HepG2 (cell line): ENCODE results near the gene MFSD11. TPM values are rescaled to one million over a fixed set of nuclear protein-coding genes. Genes with fewer than 3 reads are reported as not detected.

Experiments
- ETV6 ChIP-seq: sonication (generic); formaldehyde crosslinking; conservative IDR thresholded peaks from 2 replicates; pipeline ENCODE4 v1.4.0; 2020; ENCODE audit warnings: missing genetic modification reagents
- HDAC1 ChIP-seq: sonication (generic); formaldehyde crosslinking; IDR thresholded peaks from 2 replicates; pipeline ENCODE4 v1.5.1; 2020; ENCODE audit warnings: mild to moderate bottlenecking, missing genetic modification reagents
- HDAC2 ChIP-seq: sonication (generic); formaldehyde crosslinking; IDR thresholded peaks from 2 replicates; pipeline ENCODE4 v1.4.0; 2020; ENCODE audit warnings: missing genetic modification reagents
- HMG20B ChIP-seq: conservative IDR thresholded peaks from 2 replicates; pipeline ENCODE4 v1.6.1; 2016; ENCODE audit warnings: missing genetic modification reagents, missing compliant biosample characterization
- KAT8 ChIP-seq: IDR thresholded peaks from 2 replicates; pipeline ENCODE4 v1.6.1; 2016; ENCODE audit warnings: missing genetic modification reagents, missing compliant biosample characterization
- MXD4 ChIP-seq: IDR thresholded peaks from 2 replicates; pipeline ENCODE4 v1.6.1; 2016; ENCODE audit warnings: mild to moderate bottlenecking, missing biosample characterization, missing genetic modification reagents
- ONECUT2 ChIP-seq: sonication (generic); formaldehyde crosslinking; IDR thresholded peaks from 2 replicates; pipeline ENCODE4 v1.4.0; 2020; ENCODE audit warnings: missing genetic modification reagents
- REXO4 ChIP-seq: sonication (generic); formaldehyde crosslinking; IDR thresholded peaks from 2 replicates; pipeline ENCODE4 v1.8.0; 2022; ENCODE audit warnings: missing genetic modification reagents, mild to moderate bottlenecking, borderline replicate concordance
- RORA ChIP-seq: sonication (generic); formaldehyde crosslinking; IDR thresholded peaks from 2 replicates; pipeline ENCODE4 v1.5.0; 2020; ENCODE audit warnings: mild to moderate bottlenecking, missing genetic modification reagents, moderate library complexity
- SAP130 ChIP-seq: IDR thresholded peaks from 2 replicates; pipeline ENCODE4 v1.6.1; 2016; ENCODE audit warnings: low read depth
- SMYD3 ChIP-seq: sonication (generic); formaldehyde crosslinking; IDR thresholded peaks from 2 replicates; pipeline ENCODE4 v1.8.1; 2023; ENCODE audit warnings: mild to moderate bottlenecking, missing genetic modification reagents
- ZBTB21 ChIP-seq: sonication (generic); formaldehyde crosslinking; IDR thresholded peaks from 2 replicates; pipeline ENCODE4 v1.4.0; 2020; ENCODE audit warnings: missing genetic modification reagents
- ZBTB7B ChIP-seq: sonication (generic); formaldehyde crosslinking; IDR thresholded peaks from 2 replicates; pipeline ENCODE4 v1.4.0; 2020; ENCODE audit warnings: missing genetic modification reagents
- ZNF562 ChIP-seq: sonication (generic); formaldehyde crosslinking; IDR thresholded peaks from 2 replicates; pipeline ENCODE4 v1.8.0; 2022; ENCODE audit warnings: missing genetic modification reagents, borderline replicate concordance
- ZNF567 ChIP-seq: sonication (generic); formaldehyde crosslinking; IDR thresholded peaks from 2 replicates; pipeline ENCODE4 v1.8.1; 2023; ENCODE audit warnings: mild to moderate bottlenecking, missing genetic modification reagents, borderline replicate concordance
- ZNF777 ChIP-seq: sonication (generic); formaldehyde crosslinking; IDR thresholded peaks from 2 replicates; pipeline ENCODE4 v1.4.0; 2020; ENCODE audit warnings: missing genetic modification reagents
- ZSCAN30 ChIP-seq: sonication (generic); formaldehyde crosslinking; IDR thresholded peaks from 2 replicates; pipeline ENCODE4 v1.5.0; 2020; ENCODE audit warnings: mild to moderate bottlenecking, missing genetic modification reagents
- ZSCAN31 ChIP-seq: sonication (generic); formaldehyde crosslinking; IDR thresholded peaks from 2 replicates; pipeline ENCODE4 v1.5.0; 2020; ENCODE audit warnings: low read depth, mild to moderate bottlenecking, missing genetic modification reagents
- polyA plus RNA-seq, 8 experiments: library from polyadenylated mRNA; depleted of rRNA in 3 of 8; stranded (reverse) in 7 of 8; unstranded in 1 of 8; fragments of >200 nt; fragmentation: Illumina TruSeq in 4 of 8; extraction: Trizol in 4 of 8; gene quantifications; 2 replicates each; pipeline versions ENCODE4 v1.2.1 to v1.2.3, GENCODE V29; 2011 to 2016; ENCODE audit warnings: low read depth in 4 of 8, missing spikeins in 1 of 8, mixed read lengths in 1 of 8; ENCODE audit not compliant: insufficient read depth in 1 of 8
- total RNA-seq, 5 experiments: library from RNA; depleted of rRNA; stranded (reverse); fragments of >200 nt; fragmentation: Illumina TruSeq; extraction: Trizol; gene quantifications; 2 replicates each; pipeline ENCODE4 v1.2.3, GENCODE V29; 2016; ENCODE audit warnings: low read depth in 1 of 5
- TF ChIP-seq, protein P1 (sequence below): sonication (generic); formaldehyde crosslinking; IDR thresholded peaks from 2 replicates; pipeline ENCODE4 v1.4.0; 2020; ENCODE audit warnings: missing genetic modification reagents
- TF ChIP-seq, protein P2 (sequence below): sonication (generic); formaldehyde crosslinking; IDR thresholded peaks from 2 replicates; pipeline ENCODE4 v1.8.1; 2023; ENCODE audit warnings: mild to moderate bottlenecking, missing genetic modification reagents
- TF ChIP-seq, protein P3 (sequence below): sonication (generic); formaldehyde crosslinking; IDR thresholded peaks from 2 replicates; pipeline ENCODE4 v1.4.0; 2020; ENCODE audit warnings: mild to moderate bottlenecking, missing genetic modification reagents
- TF ChIP-seq, protein P4 (sequence below): sonication (generic); formaldehyde crosslinking; IDR thresholded peaks from 2 replicates; pipeline ENCODE4 v1.8.1; 2023; ENCODE audit warnings: mild to moderate bottlenecking, inconsistent platforms, moderate library complexity, missing genetic modification reagents, borderline replicate concordance

MFSD11 gene
- total and polyA plus RNA-seq, 2 of the 13 experiments (the other 11 are each of a cell fraction or from before 2014, with no cell fraction given): 26.1 to 36.3 TPM

DNA sequence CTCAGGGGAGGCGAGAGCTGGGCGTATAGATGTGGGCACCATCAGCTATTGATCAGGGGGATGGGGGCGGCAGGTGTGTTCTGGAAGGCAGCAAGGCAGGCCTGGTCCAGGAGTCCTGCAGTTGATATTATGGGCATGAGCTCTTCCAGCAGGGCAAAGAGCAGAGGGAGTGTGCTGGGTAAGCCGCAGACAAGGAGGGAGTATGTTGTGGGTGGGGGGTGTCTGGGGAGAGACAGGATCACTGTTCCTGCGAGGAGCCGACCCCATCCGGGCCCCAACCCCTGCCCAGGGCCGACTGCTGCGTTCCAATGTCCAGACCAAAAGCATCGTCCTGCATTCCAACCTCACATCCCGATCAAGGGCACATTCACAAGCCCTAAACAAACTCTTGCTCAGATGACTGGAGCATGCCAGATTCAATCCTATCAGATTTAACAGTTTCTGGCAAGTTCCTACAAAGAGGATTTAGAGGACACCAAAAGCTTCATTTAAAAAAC, 36.4 kb upstream of the MFSD11 start (continued):
- TF ChIP-seq, protein P1, sequence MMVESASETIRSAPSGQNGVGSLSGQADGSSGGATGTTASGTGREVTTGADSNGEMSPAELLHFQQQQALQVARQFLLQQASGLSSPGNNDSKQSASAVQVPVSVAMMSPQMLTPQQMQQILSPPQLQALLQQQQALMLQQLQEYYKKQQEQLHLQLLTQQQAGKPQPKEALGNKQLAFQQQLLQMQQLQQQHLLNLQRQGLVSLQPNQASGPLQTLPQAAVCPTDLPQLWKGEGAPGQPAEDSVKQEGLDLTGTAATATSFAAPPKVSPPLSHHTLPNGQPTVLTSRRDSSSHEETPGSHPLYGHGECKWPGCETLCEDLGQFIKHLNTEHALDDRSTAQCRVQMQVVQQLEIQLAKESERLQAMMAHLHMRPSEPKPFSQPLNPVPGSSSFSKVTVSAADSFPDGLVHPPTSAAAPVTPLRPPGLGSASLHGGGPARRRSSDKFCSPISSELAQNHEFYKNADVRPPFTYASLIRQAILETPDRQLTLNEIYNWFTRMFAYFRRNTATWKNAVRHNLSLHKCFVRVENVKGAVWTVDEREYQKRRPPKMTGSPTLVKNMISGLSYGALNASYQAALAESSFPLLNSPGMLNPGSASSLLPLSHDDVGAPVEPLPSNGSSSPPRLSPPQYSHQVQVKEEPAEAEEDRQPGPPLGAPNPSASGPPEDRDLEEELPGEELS (CRISPR knock-in tag): peak; percentile 68
- TF ChIP-seq ZBTB21 (CRISPR knock-in tag) (no peak), KAT8 (CRISPR knock-in tag) (0 out of 2 replicates have a peak, but pooled peaks have one; percentile 22), ZSCAN30 (CRISPR knock-in tag) (no peak), ZNF562 (CRISPR knock-in tag) (no peak), HDAC1 (CRISPR knock-in tag) (no peak; the same call in 1 of the 2 replicates), SAP130 (0 out of 2 replicates have a peak, but pooled peaks have one; percentile 6), SMYD3 (CRISPR knock-in tag) (peak; percentile 33; the same call in 1 of the 2 replicates), HDAC2 (CRISPR knock-in tag) (peak; percentile 41), ZBTB7B (no peak), ETV6 (no peak), ONECUT2 (peak; percentile 15; the same call in 1 of the 2 replicates), ZNF567 (0 out of 2 replicates have a peak, but pooled peaks have one; percentile 11), RORA (no peak), ZNF777 (CRISPR knock-in tag) (no peak), REXO4 (CRISPR knock-in tag) (no peak), MXD4 (CRISPR knock-in tag) (no peak), HMG20B (CRISPR knock-in tag) (0 out of 2 replicates have a peak, but pooled peaks have one; percentile 44), ZSCAN31 (0 out of 2 replicates have a peak, but pooled peaks have one; percentile 12)
- TF ChIP-seq, protein P2, sequence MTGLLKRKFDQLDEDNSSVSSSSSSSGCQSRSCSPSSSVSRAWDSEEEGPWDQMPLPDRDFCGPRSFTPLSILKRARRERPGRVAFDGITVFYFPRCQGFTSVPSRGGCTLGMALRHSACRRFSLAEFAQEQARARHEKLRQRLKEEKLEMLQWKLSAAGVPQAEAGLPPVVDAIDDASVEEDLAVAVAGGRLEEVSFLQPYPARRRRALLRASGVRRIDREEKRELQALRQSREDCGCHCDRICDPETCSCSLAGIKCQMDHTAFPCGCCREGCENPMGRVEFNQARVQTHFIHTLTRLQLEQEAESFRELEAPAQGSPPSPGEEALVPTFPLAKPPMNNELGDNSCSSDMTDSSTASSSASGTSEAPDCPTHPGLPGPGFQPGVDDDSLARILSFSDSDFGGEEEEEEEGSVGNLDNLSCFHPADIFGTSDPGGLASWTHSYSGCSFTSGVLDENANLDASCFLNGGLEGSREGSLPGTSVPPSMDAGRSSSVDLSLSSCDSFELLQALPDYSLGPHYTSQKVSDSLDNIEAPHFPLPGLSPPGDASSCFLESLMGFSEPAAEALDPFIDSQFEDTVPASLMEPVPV (CRISPR knock-in tag): 0 out of 2 replicates have a peak, but pooled peaks have one; percentile 62
- TF ChIP-seq, protein P3, sequence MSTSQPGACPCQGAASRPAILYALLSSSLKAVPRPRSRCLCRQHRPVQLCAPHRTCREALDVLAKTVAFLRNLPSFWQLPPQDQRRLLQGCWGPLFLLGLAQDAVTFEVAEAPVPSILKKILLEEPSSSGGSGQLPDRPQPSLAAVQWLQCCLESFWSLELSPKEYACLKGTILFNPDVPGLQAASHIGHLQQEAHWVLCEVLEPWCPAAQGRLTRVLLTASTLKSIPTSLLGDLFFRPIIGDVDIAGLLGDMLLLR: no peak
- TF ChIP-seq, protein P4, sequence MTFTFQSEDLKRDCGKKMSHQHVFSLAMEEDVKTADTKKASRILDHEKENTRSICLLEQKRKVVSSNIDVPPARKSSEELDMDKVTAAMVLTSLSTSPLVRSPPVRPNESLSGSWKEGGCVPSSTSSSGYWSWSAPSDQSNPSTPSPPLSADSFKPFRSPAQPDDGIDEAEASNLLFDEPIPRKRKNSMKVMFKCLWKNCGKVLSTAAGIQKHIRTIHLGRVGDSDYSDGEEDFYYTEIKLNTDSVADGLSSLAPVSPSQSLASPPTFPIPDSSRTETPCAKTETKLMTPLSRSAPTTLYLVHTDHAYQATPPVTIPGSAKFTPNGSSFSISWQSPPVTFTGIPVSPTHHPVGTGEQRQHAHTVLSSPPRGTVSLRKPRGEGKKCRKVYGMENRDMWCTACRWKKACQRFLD (CRISPR knock-in tag): 0 out of 2 replicates have a peak, but pooled peaks have one; percentile 13
